A673 (cell line): ENCODE measurements around the gene TSPAN14. TPM values are rescaled to one million over a fixed set of nuclear protein-coding genes. Genes with fewer than 3 reads are reported as not detected.

ENCODE experiments used
- BruUV-seq: library from RNA; stranded (reverse); fragments of 400-500 nt; replicated peaks from 2 replicates; lab custom pipeline; 2021; lab: Mats Ljungman, UMichigan
- CTCF ChIA-PET: fragments of 300-600 bp; sonication (Branson Sonifier 250); formaldehyde crosslinking; loops from one replicate; lab custom pipeline; 2022; ENCODE audit warnings: antibody characterized with exemption; lab: Charles Lee
- POLR2A ChIA-PET: fragments of 300-600 bp; sonication (Branson Sonifier 250); formaldehyde crosslinking; loops from one replicate; lab custom pipeline; 2022; ENCODE audit warnings: antibody characterized with exemption; ENCODE audit not compliant: low non-redundant PET; lab: Charles Lee
- DNase-seq: peaks from one replicate; pipeline ENCODE4 v3.0.0-alpha.2; 2015; ENCODE audit warnings: low spot score
- H3K27ac ChIP-seq: fragments of 200-600 bp; sonication (generic); 2 replicates; pipeline ENCODE4 v1.5.1; 2016; ENCODE audit warnings: mixed run types, low read depth, mild to moderate bottlenecking, mixed read lengths, antibody characterized with exemption, low read length; ENCODE audit not compliant: poor library complexity, severe bottlenecking
- H3K27me3 ChIP-seq: fragments of 200-600 bp; sonication (generic); replicated peaks from 2 replicates; pipeline ENCODE4 v1.6.1; 2017; ENCODE audit warnings: mixed run types, low read depth, mild to moderate bottlenecking, mixed read lengths, antibody characterized with exemption, low read length; ENCODE audit not compliant: insufficient read depth, poor library complexity
- H3K36me3 ChIP-seq: fragments of 200-600 bp; sonication (generic); 2 replicates; pipeline ENCODE4 v1.6.1; 2016; ENCODE audit warnings: mixed run types, mild to moderate bottlenecking, mixed read lengths, antibody characterized with exemption, low read length; ENCODE audit not compliant: insufficient read depth, poor library complexity, severe bottlenecking
- H3K4me1 ChIP-seq: fragments of 200-600 bp; sonication (generic); 2 replicates; pipeline ENCODE4 v1.6.1; 2017; ENCODE audit warnings: mixed run types, mild to moderate bottlenecking, mixed read lengths, antibody characterized with exemption, low read length; ENCODE audit not compliant: insufficient read depth, poor library complexity, severe bottlenecking
- H3K4me3 ChIP-seq: fragments of 200-600 bp; sonication (generic); 2 replicates; pipeline ENCODE4 v1.5.1; 2016; ENCODE audit warnings: low read depth, mixed run types, mild to moderate bottlenecking, mixed read lengths, low read length; ENCODE audit not compliant: poor library complexity, severe bottlenecking
- H3K9me3 ChIP-seq: fragments of 200-600 bp; sonication (generic); 2 replicates; pipeline ENCODE4 v1.6.1; 2016; ENCODE audit warnings: mixed run types, low read depth, mild to moderate bottlenecking, mixed read lengths, antibody characterized with exemption, low read length; ENCODE audit not compliant: poor library complexity, severe bottlenecking
- CTCF ChIP-seq: fragments of 300-800, 200-600 bp; sonication (generic); conservative IDR thresholded peaks from 2 replicates; pipeline ENCODE4 v1.5.1; 2017; ENCODE audit warnings: low read depth, mild to moderate bottlenecking, antibody characterized with exemption, low read length, moderate library complexity, mixed read lengths
- EZH2 ChIP-seq: fragments of 200-600 bp; sonication (generic); IDR thresholded peaks from 2 replicates; pipeline ENCODE4 v1.6.1; 2017; ENCODE audit warnings: borderline replicate concordance, low read depth, mild to moderate bottlenecking, mixed read lengths, antibody characterized with exemption, low read length; ENCODE audit not compliant: poor library complexity, severe bottlenecking
- intact Hi-C: fragments of 100-400 bp; cut with micrococcal nuclease; formaldehyde crosslinking; loops from one replicate; pipeline ENCODE4 v1.10.0; 2022; ENCODE audit not compliant: unreplicated experiment
- total RNA-seq: library from RNA; stranded (reverse); gene quantifications from 2 replicates; pipeline ENCODE4 v1.2.3, GENCODE V29; 2021

Gene TSPAN14
- total RNA-seq, 1 experiment from 2014 or later: 50.4 TPM

DNA sequence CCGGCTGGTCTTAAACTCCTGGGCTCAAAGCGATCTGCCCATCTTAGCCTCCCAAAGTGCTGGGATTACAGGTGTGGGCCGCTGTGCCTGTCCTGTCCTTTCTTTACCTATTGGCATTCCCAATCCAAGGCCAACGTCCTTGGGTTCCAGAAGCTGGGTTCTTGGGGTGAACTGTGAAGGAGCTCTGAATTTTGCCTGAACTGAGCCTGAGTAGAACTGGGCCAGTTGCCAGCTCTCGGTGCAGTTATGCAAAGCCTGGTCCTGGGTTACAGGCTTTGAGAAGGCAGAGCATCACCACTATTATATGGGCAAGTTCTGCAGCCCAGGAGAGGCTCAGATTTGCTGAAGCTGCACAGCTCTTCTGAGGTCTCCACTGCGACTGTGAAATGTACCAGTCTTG is 59.0 kb downstream of the TSPAN14 start:
- POLR2A ChIA-PET: no interaction called here
- H3K4me3 ChIP-seq: no peak overlapping the region
- TF ChIP-seq CTCF (no peak), EZH2 (no peak)
- no TSS peak for BruUV-seq
- no peak for DNase-seq
- no peak overlapping the region for H3K27ac ChIP-seq
- CTCF ChIA-PET: no interaction called here
- no peaks in the 10 kb centered on the region for H3K9me3 ChIP-seq
- intact Hi-C loops: no loop called here
- no peaks in the 10 kb centered on the region for H3K27me3 ChIP-seq
- peaks cover 28% of the 10 kb centered on the region for H3K36me3 ChIP-seq
- no peaks in the 10 kb centered on the region for H3K4me1 ChIP-seq

GRCh38 chr10:80515511-80515910 is 61.4 kb downstream of the TSPAN14 start:
- TF ChIP-seq EZH2 (no peak), CTCF (no peak)
- no peak for DNase-seq
- H3K27ac ChIP-seq: no peak overlapping the region
- intact Hi-C loops: no loop called here
- BruUV-seq: no TSS peak
- ChIA-PET POLR2A (no interaction called here), CTCF (no interaction called here)
- no peaks in the 10 kb centered on the region for H3K27me3 ChIP-seq
- no peaks in the 10 kb centered on the region for H3K4me1 ChIP-seq
- H3K4me3 ChIP-seq: no peak overlapping the region
- H3K9me3 ChIP-seq: no peaks in the 10 kb centered on the region
- peaks cover 30% of the 10 kb centered on the region for H3K36me3 ChIP-seq

DNA sequence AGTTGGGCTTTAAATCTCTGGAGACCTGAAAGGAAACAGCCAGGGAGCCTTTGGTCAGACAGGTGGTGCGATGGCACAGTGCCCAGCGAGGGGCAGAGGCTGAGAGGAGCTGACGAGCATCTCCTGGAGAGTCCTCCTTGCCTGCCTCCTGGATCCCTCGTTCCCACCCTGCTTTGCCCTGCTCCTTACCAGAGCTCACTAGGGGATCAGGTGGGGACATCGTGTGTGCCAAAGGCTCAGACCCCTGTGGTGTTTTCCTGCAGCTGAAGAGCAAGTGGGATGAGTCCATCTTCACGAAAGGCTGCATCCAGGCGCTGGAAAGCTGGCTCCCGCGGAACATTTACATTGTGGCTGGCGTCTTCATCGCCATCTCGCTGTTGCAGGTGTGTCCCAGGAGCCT is 61.8 kb downstream of the TSPAN14 start:
- no TSS peak for BruUV-seq
- Histone ChIP-seq H3K27ac (no peak overlapping the region), H3K9me3 (no peaks in the 10 kb centered on the region), H3K36me3 (peaks cover 28% of the 10 kb centered on the region), H3K27me3 (no peaks in the 10 kb centered on the region), H3K4me1 (no peaks in the 10 kb centered on the region), H3K4me3 (no peak overlapping the region)
- ChIA-PET POLR2A (no interaction called here), CTCF (no interaction called here)
- intact Hi-C loops: no loop called here
- no peak for DNase-seq
- no peak for TF ChIP-seq EZH2
- no peak for TF ChIP-seq CTCF
